Keratinocyte (primary cell): ENCODE data around the gene CORO2B. TPM values are rescaled to one million over a fixed set of nuclear protein-coding genes. Genes with fewer than 3 reads are reported as not detected.

Experiments
- DNase-seq: peaks from one replicate; pipeline ENCODE4 v3.0.0-alpha.2; 2011; ENCODE audit warnings: low read depth, missing footprints, low spot score
- FAIRE-seq: peaks from 2 replicates; lab custom pipeline; 2011; peaks lifted over from hg19 to GRCh38; lab: Jason Lieb, UNC
- H2AFZ ChIP-seq: 2 replicates; pipeline ENCODE4 v1.6.0; 2012; ENCODE audit warnings: low read length, control low read depth, inconsistent platforms; ENCODE audit not compliant: control insufficient read depth
- H3K27ac ChIP-seq: 2 replicates; pipeline ENCODE4 v1.5.1; 2011; ENCODE audit warnings: low read length; ENCODE audit not compliant: control insufficient read depth, insufficient read depth
- H3K27me3 ChIP-seq: 3 replicates; pipeline ENCODE4 v1.6.0; 2011; ENCODE audit warnings: low read length; ENCODE audit not compliant: control insufficient read depth, insufficient read depth; ENCODE audit errors: extremely low read depth
- H3K36me3 ChIP-seq, 2 experiments: 2 replicates in 1 of 2; 3 replicates in 1 of 2; pipeline ENCODE4 v1.5.1; 2011; ENCODE audit warnings: low read length in 2 of 2, mild to moderate bottlenecking in 1 of 2; ENCODE audit not compliant: control insufficient read depth in 2 of 2, insufficient read depth in 2 of 2; ENCODE audit errors: extremely low read depth in 1 of 2
- H3K4me1 ChIP-seq: 3 replicates; pipeline ENCODE4 v1.5.1; 2011; ENCODE audit warnings: low read length; ENCODE audit not compliant: control insufficient read depth, insufficient read depth; ENCODE audit errors: extremely low read depth
- H3K4me2 ChIP-seq: 3 replicates; pipeline ENCODE4 v1.6.0; 2011; ENCODE audit warnings: low read depth, low read length; ENCODE audit not compliant: control insufficient read depth, insufficient read depth; ENCODE audit errors: extremely low read depth
- H3K4me3 ChIP-seq, 3 experiments: fragments of 200-600 bp in 1 of 3; sonication (generic) in 1 of 3; 2 replicates in 2 of 3; 3 replicates in 1 of 3; pipeline ENCODE4 v1.5.1; 2011 to 2016; ENCODE audit warnings: low read length in 3 of 3, mild to moderate bottlenecking in 3 of 3, control low read depth in 2 of 3, inconsistent platforms in 1 of 3, low read depth in 1 of 3, mixed read lengths in 1 of 3, mixed run types in 1 of 3, moderate library complexity in 1 of 3; ENCODE audit not compliant: control insufficient read depth in 2 of 3, insufficient read depth in 2 of 3; ENCODE audit errors: extremely low read depth in 1 of 3
- H3K79me2 ChIP-seq: 2 replicates; pipeline ENCODE4 v1.6.0; 2012; ENCODE audit warnings: low read length; ENCODE audit not compliant: control insufficient read depth, insufficient read depth
- H3K9ac ChIP-seq: 3 replicates; pipeline ENCODE4 v1.6.0; 2011; ENCODE audit warnings: low read length; ENCODE audit not compliant: control insufficient read depth, insufficient read depth; ENCODE audit errors: extremely low read depth
- H3K9me1 ChIP-seq: 3 replicates; pipeline ENCODE4 v1.6.0; 2011; ENCODE audit warnings: low read length; ENCODE audit not compliant: control insufficient read depth, insufficient read depth; ENCODE audit errors: extremely low read depth
- H3K9me3 ChIP-seq: 2 replicates; pipeline ENCODE4 v1.5.1; 2012; ENCODE audit warnings: low read depth, low read length; ENCODE audit not compliant: control insufficient read depth
- H4K20me1 ChIP-seq: 3 replicates; pipeline ENCODE4 v1.6.0; 2011; ENCODE audit warnings: low read length; ENCODE audit not compliant: control insufficient read depth, insufficient read depth; ENCODE audit errors: extremely low read depth
- EZH2 ChIP-seq: IDR thresholded peaks from one replicate; pipeline ENCODE4 v1.6.1; 2012; ENCODE audit warnings: inconsistent platforms, mild to moderate bottlenecking, low read length, moderate library complexity
- dilution Hi-C: fragments of 300-500 bp; cut with MboI; formaldehyde crosslinking; loops from one replicate; pipeline ENCODE4 v1.7.0; 2020; ENCODE audit warnings: low sequenced_read_pairs; ENCODE audit not compliant: extremely low pct_ligation_motif_present
- polyA plus RNA-seq, 5 experiments: library from polyadenylated mRNA; depleted of rRNA in 3 of 5; stranded (reverse) in 3 of 5; stranded (forward) in 1 of 5; unstranded in 1 of 5; fragments of >200 nt; gene quantifications; 1 replicate in 1 of 5; 2 replicates in 3 of 5; 3 replicates in 1 of 5; pipeline versions ENCODE4 v1.2.1 to v1.2.3, GENCODE V29; 2011 to 2012; ENCODE audit warnings: missing spikeins in 2 of 5, low read depth in 1 of 5, low replicate concordance in 1 of 5
- TF ChIP-seq, protein P1 (sequence below), 3 experiments: IDR thresholded peaks in 1 of 3; conservative IDR thresholded peaks in 1 of 3; optimal IDR thresholded peaks in 1 of 3; 2 replicates in 2 of 3; 3 replicates in 1 of 3; pipeline versions ENCODE3 to v1.5.1; 2011; ENCODE audit warnings: low read length in 3 of 3, mild to moderate bottlenecking in 3 of 3, moderate library complexity in 2 of 3, control low read depth in 1 of 3, inconsistent platforms in 1 of 3; ENCODE audit not compliant: insufficient read depth in 2 of 3; ENCODE audit errors: extremely low read depth in 1 of 3

Gene CORO2B
- polyA plus RNA-seq, 1 donor (not counting 4 experiments of a cell fraction or from before 2014, with no cell fraction given) = 0.13 TPM

DNA sequence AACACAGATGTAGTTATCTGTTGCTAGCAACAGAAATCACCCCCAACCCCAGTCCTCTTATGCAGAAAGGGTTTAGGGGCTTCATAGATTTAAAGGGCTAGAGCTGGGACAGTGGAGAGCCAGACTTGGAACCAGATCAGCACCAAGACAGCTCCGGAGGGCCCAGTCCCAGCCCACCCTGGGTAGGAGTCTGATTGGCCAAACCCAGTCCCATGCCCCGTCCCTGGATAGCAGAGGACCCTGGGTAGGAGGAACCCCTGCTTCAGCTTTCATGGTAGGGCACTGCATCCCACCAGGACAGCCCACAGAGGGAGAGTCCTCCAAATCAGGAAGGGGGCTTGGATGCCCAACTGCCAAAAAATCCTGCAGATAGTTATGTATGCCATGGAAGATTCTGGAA is 103.0 kb downstream of the CORO2B start:
- no peak overlapping the region for H3K4me2 ChIP-seq
- H3K79me2 ChIP-seq = no peaks in the 10 kb centered on the region
- no peak overlapping the region for H3K9ac ChIP-seq
- H3K36me3 ChIP-seq = no peaks in the 10 kb centered on the region
- no peak overlapping the region for H3K27ac ChIP-seq
- H4K20me1 ChIP-seq = no peaks in the 10 kb centered on the region
- DNase-seq = no peak
- TF ChIP-seq EZH2 = no peak
- TF ChIP-seq, protein P1, sequence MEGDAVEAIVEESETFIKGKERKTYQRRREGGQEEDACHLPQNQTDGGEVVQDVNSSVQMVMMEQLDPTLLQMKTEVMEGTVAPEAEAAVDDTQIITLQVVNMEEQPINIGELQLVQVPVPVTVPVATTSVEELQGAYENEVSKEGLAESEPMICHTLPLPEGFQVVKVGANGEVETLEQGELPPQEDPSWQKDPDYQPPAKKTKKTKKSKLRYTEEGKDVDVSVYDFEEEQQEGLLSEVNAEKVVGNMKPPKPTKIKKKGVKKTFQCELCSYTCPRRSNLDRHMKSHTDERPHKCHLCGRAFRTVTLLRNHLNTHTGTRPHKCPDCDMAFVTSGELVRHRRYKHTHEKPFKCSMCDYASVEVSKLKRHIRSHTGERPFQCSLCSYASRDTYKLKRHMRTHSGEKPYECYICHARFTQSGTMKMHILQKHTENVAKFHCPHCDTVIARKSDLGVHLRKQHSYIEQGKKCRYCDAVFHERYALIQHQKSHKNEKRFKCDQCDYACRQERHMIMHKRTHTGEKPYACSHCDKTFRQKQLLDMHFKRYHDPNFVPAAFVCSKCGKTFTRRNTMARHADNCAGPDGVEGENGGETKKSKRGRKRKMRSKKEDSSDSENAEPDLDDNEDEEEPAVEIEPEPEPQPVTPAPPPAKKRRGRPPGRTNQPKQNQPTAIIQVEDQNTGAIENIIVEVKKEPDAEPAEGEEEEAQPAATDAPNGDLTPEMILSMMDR (optimal IDR thresholded peaks at IDR 0.05 in 1 of 3, IDR thresholded peaks at IDR 0.05 in 1 of 3, conservative IDR thresholded peaks at IDR 0.05 in 1 of 3; ENCODE audit: extremely low read depth in 1 of 3, insufficient read depth in 2 of 3, low read length in 3 of 3) = no peak
- H3K4me1 ChIP-seq = no peaks in the 10 kb centered on the region
- no peaks in the 10 kb centered on the region for H3K9me1 ChIP-seq
- H3K27me3 ChIP-seq = no peaks in the 10 kb centered on the region
- no peak for FAIRE-seq
- no peak overlapping the region for H2AFZ ChIP-seq
- H3K4me3 ChIP-seq = no peak overlapping the region
- dilution Hi-C loops = no loop called here
- no peaks in the 10 kb centered on the region for H3K9me3 ChIP-seq

DNA sequence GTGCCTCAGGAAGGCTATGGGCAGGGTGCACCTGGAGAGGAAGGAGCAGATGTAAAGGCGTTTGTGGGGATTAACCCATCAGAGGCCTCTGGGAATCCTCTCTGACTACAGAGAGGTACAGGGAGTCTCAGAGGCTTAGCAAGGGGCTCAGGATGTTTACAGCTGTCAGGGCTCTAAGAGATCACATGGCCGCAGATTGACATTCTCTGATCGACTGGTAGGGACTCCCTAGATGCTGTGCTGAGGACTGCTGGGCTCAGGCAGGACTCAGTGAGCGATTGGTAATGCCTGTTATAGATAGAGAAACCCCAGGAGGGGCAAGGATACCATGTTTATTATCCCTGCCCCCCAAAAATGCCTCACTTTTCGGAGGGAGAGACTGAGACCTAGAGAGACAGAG is 103.5 kb downstream of the CORO2B start:
- Histone ChIP-seq H4K20me1 (no peaks in the 10 kb centered on the region), H3K27ac (no peak overlapping the region), H3K36me3 (no peaks in the 10 kb centered on the region), H3K9me3 (no peaks in the 10 kb centered on the region), H3K4me1 (no peaks in the 10 kb centered on the region), H3K4me2 (no peak overlapping the region), H2AFZ (no peak overlapping the region), H3K9me1 (no peaks in the 10 kb centered on the region), H3K9ac (no peak overlapping the region), H3K79me2 (no peaks in the 10 kb centered on the region), H3K4me3 (no peak overlapping the region), H3K27me3 (no peaks in the 10 kb centered on the region)
- dilution Hi-C loops = no loop called here
- TF ChIP-seq EZH2 = no peak
- TF ChIP-seq, protein P1 (optimal IDR thresholded peaks at IDR 0.05 in 1 of 3, IDR thresholded peaks at IDR 0.05 in 1 of 3, conservative IDR thresholded peaks at IDR 0.05 in 1 of 3; ENCODE audit: extremely low read depth in 1 of 3, insufficient read depth in 2 of 3, low read length in 3 of 3) = no peak
- DNase-seq = no peak
- FAIRE-seq = no peak
